Measurements from ENCODE around the gene STARD10. TPM values are rescaled to one million over a fixed set of nuclear protein-coding genes. Genes with fewer than 3 reads are reported as not detected.

STARD10 gene
- total RNA-seq, 1 donor from 2014 or later: 38.4 TPM

DNA sequence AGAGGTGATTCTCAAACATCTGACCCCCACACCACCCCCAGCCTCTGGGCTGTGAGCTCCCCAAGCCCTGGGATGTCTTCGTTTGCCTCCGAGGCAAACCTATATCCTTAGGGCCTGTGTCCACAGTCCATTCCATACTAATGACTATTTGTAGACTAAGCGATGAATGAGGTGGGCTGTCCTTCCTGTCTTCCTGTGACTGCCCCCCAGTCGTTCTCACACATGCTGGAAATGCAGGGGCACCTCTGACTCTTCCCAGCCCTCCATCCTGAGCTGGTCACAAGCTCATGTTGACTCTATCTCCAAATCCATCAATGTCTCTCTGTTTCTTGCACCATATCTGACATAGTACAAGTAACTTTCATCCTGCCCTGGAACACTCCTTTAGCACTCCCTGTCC lies 25.1 kb upstream of the STARD10 start:
- peaks cover 3% of the 10 kb centered on the region for H3K36me3 ChIP-seq (ENCODE audit: insufficient read depth, low read length)
- no peaks in the 10 kb centered on the region for H3K79me2 ChIP-seq (ENCODE audit: insufficient read depth, low read length)
- H3K4me3 ChIP-seq (ENCODE audit: insufficient read depth, low read depth, low read length): no peak overlapping the region
- DNase-seq (ENCODE audit: low read depth) (no peak), FAIRE-seq (no peak)
- Mint-ChIP-seq H3K36me3 (ENCODE audit: low read depth, unreplicated experiment) (peaks cover 10% of the 10 kb centered on the region), H3K27me3 (ENCODE audit: low read depth, unreplicated experiment) (peaks cover 4% of the 10 kb centered on the region), H3K4me1 (ENCODE audit: low read depth, unreplicated experiment) (peaks cover 10% of the 10 kb centered on the region), H3K9me3 (ENCODE audit: unreplicated experiment) (peaks cover 2% of the 10 kb centered on the region), H3K4me3 (ENCODE audit: unreplicated experiment) (no peak overlapping the region), H3K27ac (ENCODE audit: unreplicated experiment) (no peak overlapping the region)
- H3K9ac ChIP-seq (ENCODE audit: low read length): no peak overlapping the region
- H4K20me1 ChIP-seq (ENCODE audit: insufficient read depth, low read length): no peaks in the 10 kb centered on the region
- H3K27me3 ChIP-seq (ENCODE audit: insufficient read depth, low read length): no peaks in the 10 kb centered on the region
- H2AFZ ChIP-seq (ENCODE audit: low read depth, low read length): no peak overlapping the region
- H3K4me2 ChIP-seq (ENCODE audit: low read length): no peak overlapping the region
- H3K27ac ChIP-seq (ENCODE audit: low read depth, low read length): no peak overlapping the region
- peaks cover 32% of the 10 kb centered on the region for H3K4me1 ChIP-seq (ENCODE audit: insufficient read depth, low read length)
- no peaks in the 10 kb centered on the region for H3K9me3 ChIP-seq (ENCODE audit: insufficient read depth, low read depth, low read length)
- TF ChIP-seq, protein P1, sequence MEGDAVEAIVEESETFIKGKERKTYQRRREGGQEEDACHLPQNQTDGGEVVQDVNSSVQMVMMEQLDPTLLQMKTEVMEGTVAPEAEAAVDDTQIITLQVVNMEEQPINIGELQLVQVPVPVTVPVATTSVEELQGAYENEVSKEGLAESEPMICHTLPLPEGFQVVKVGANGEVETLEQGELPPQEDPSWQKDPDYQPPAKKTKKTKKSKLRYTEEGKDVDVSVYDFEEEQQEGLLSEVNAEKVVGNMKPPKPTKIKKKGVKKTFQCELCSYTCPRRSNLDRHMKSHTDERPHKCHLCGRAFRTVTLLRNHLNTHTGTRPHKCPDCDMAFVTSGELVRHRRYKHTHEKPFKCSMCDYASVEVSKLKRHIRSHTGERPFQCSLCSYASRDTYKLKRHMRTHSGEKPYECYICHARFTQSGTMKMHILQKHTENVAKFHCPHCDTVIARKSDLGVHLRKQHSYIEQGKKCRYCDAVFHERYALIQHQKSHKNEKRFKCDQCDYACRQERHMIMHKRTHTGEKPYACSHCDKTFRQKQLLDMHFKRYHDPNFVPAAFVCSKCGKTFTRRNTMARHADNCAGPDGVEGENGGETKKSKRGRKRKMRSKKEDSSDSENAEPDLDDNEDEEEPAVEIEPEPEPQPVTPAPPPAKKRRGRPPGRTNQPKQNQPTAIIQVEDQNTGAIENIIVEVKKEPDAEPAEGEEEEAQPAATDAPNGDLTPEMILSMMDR (IDR thresholded peaks at IDR 0.05; ENCODE audit: insufficient read depth, low read depth, low read length): no peak

DNA sequence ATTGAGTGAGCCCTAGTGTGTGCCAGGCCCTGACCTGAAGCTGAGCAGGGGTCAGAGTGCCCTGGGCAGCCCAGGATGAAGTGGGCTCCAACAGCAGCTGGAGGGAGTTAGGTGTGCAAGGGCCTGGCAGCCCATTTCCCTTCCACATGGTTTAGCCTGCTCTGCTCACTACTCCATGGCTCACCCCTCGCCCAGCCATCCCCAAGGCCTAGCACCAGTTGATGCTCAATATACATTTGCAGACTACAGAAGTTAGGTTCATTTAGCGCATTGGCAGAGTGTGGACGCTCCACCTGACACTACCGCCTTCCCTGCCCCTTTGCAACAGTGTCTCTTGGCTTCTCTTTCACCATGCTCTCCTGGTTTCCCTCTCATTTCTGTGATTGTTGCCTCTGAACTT lies 24.1 kb upstream of the STARD10 start:
- Histone ChIP-seq H3K4me3 (ENCODE audit: insufficient read depth, low read depth, low read length) (no peak overlapping the region), H3K4me2 (ENCODE audit: low read length) (no peak overlapping the region), H2AFZ (ENCODE audit: low read depth, low read length) (no peak overlapping the region), H3K27ac (ENCODE audit: low read depth, low read length) (no peak overlapping the region), H3K79me2 (ENCODE audit: insufficient read depth, low read length) (peaks cover 7% of the 10 kb centered on the region), H3K9ac (ENCODE audit: low read length) (no peak overlapping the region), H3K27me3 (ENCODE audit: insufficient read depth, low read length) (no peaks in the 10 kb centered on the region), H3K9me3 (ENCODE audit: insufficient read depth, low read depth, low read length) (no peaks in the 10 kb centered on the region), H3K4me1 (ENCODE audit: insufficient read depth, low read length) (peaks cover 40% of the 10 kb centered on the region), H3K36me3 (ENCODE audit: insufficient read depth, low read length) (peaks cover 3% of the 10 kb centered on the region), H4K20me1 (ENCODE audit: insufficient read depth, low read length) (no peaks in the 10 kb centered on the region)
- no peak overlapping the region for H3K4me3 Mint-ChIP-seq (ENCODE audit: unreplicated experiment)
- FAIRE-seq (no peak), DNase-seq (ENCODE audit: low read depth) (no peak)
- no peak overlapping the region for H3K27ac Mint-ChIP-seq (ENCODE audit: unreplicated experiment)
- H3K27me3 Mint-ChIP-seq (ENCODE audit: low read depth, unreplicated experiment): peaks cover 2% of the 10 kb centered on the region
- H3K4me1 Mint-ChIP-seq (ENCODE audit: low read depth, unreplicated experiment): peaks cover 17% of the 10 kb centered on the region
- peaks cover 13% of the 10 kb centered on the region for H3K36me3 Mint-ChIP-seq (ENCODE audit: low read depth, unreplicated experiment)
- peaks cover 2% of the 10 kb centered on the region for H3K9me3 Mint-ChIP-seq (ENCODE audit: unreplicated experiment)
- TF ChIP-seq EZH2 (IDR thresholded peaks at IDR 0.05; ENCODE audit: insufficient read depth, low read length): no peak
- TF ChIP-seq, protein P1 (IDR thresholded peaks at IDR 0.05; ENCODE audit: insufficient read depth, low read depth, low read length): no peak

DNA sequence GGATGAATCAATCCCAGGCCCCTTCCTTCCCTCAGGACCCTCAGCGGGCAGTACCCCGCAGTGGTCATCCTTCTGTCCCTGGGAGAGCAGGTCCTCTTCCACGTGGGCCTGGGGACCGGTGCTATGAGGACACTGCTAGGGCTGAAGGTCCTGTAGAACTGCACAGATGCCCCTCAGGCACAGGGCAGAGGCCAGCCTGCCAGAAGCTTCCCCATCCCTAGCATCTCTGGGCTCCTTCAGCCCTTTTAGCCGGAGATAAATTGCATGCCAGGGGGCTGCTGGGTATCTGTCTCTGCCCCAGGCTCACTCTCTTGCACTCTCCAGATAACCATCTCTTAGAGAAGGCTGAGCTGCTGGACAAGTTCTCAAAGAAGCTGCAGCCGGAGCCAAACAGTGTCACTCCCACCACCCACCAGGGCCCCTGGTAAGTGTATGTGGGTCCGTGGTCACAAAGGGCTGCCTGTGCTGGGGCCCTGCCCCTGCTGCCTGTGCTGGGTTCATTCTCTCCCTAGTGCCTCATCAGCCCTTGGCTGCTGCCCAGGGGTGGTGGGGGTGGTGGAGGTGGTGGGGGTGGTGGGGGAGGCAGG lies 22.6 kb upstream of the STARD10 start:
- peaks cover 2% of the 10 kb centered on the region for H3K27me3 Mint-ChIP-seq (ENCODE audit: low read depth, unreplicated experiment)
- no peaks in the 10 kb centered on the region for H4K20me1 ChIP-seq (ENCODE audit: insufficient read depth, low read length)
- peaks cover 13% of the 10 kb centered on the region for H3K36me3 Mint-ChIP-seq (ENCODE audit: low read depth, unreplicated experiment)
- H3K9me3 ChIP-seq (ENCODE audit: insufficient read depth, low read depth, low read length): no peaks in the 10 kb centered on the region
- no peak overlapping the region for H3K27ac ChIP-seq (ENCODE audit: low read depth, low read length)
- DNase-seq (ENCODE audit: low read depth): no peak
- no peak overlapping the region for H3K27ac Mint-ChIP-seq (ENCODE audit: unreplicated experiment)
- no peak overlapping the region for H3K4me2 ChIP-seq (ENCODE audit: low read length)
- TF ChIP-seq, protein P1 (IDR thresholded peaks at IDR 0.05; ENCODE audit: insufficient read depth, low read depth, low read length): no peak
- H3K9ac ChIP-seq (ENCODE audit: low read length): no peak overlapping the region
- no peaks in the 10 kb centered on the region for H3K27me3 ChIP-seq (ENCODE audit: insufficient read depth, low read length)
- H3K36me3 ChIP-seq (ENCODE audit: insufficient read depth, low read length): peaks cover 3% of the 10 kb centered on the region
- H3K9me3 Mint-ChIP-seq (ENCODE audit: unreplicated experiment): peaks cover 2% of the 10 kb centered on the region
- FAIRE-seq: no peak
- H2AFZ ChIP-seq (ENCODE audit: low read depth, low read length): no peak overlapping the region
- peaks cover 40% of the 10 kb centered on the region for H3K4me1 ChIP-seq (ENCODE audit: insufficient read depth, low read length)
- H3K4me3 Mint-ChIP-seq (ENCODE audit: unreplicated experiment): no peak overlapping the region
- H3K4me3 ChIP-seq (ENCODE audit: insufficient read depth, low read depth, low read length): no peak overlapping the region
- H3K4me1 Mint-ChIP-seq (ENCODE audit: low read depth, unreplicated experiment): peaks cover 22% of the 10 kb centered on the region
- H3K79me2 ChIP-seq (ENCODE audit: insufficient read depth, low read length): peaks cover 17% of the 10 kb centered on the region

All from astrocyte (in vitro differentiated cells and primary cell).